ENCODE data around the gene PPP6R3. TPM values are rescaled to one million over a fixed set of nuclear protein-coding genes. Genes with fewer than 3 reads are reported as not detected.

The PPP6R3 gene
- total RNA-seq, 5 donors from 2014 or later (not counting 1 experiment from before 2014, with no cell fraction given): 106 to 147 (median 118) TPM

GRCh38 chr11:68651208-68651984 is 190.8 kb downstream of the PPP6R3 start:
- no peak overlapping the region for H3K27ac Mint-ChIP-seq
- peaks cover 15 to 29% of the 10 kb centered on the region in 2 donors for H3K27me3 Mint-ChIP-seq

GRCh38 chr11:68651985-68652682 is 191.6 kb downstream of the PPP6R3 start:
- ChIA-PET POLR2A (no interaction called here), CTCF (no interaction called here)
- Mint-ChIP-seq H3K9me3 (peaks cover 5 to 12% (median 7%) of the 10 kb centered on the region in 3 donors), H3K27ac (no peak overlapping the region), H3K27me3 (peaks cover 13 to 34% of the 10 kb centered on the region in 2 donors), H3K36me3 (no peaks in the 10 kb centered on the region), H3K4me3 (no peak overlapping the region), H3K4me1 (no peaks in the 10 kb centered on the region)
- H3K27me3 ChIP-seq (replicated peaks in 1 of 2; ENCODE audit: control insufficient read depth in 2 of 2, extremely low read depth in 1 of 2, insufficient read depth in 2 of 2, low read length in 1 of 2): peaks cover 2 to 69% of the 10 kb centered on the region in 2 experiments
- no peaks in the 10 kb centered on the region for H3K36me3 ChIP-seq (ENCODE audit: control insufficient read depth in 2 of 2, extremely low read depth in 1 of 2, insufficient read depth in 1 of 2, low read length in 1 of 2)
- H3K9me3 ChIP-seq: peaks cover under 1% of the 10 kb centered on the region
- H3K4me3 ChIP-seq (ENCODE audit: control insufficient read depth in 1 of 2, extremely low read depth in 1 of 2, low read length in 1 of 2): no peak overlapping the region
- WGBS (ENCODE audit: insufficient coverage): 58% methylated on average over 14 of the region's 16 CpGs
- H3K27ac ChIP-seq (ENCODE audit: low read length): no peak overlapping the region
- DNase-seq (no peak), ATAC-seq (replicated peaks in 1 of 4) (no peak)
- no peaks in the 10 kb centered on the region for H3K4me1 ChIP-seq (ENCODE audit: control insufficient read depth in 1 of 2, extremely low read depth in 1 of 2, insufficient read depth in 2 of 2, low read length in 2 of 2)

More at GRCh38 chr11:68651208-68651984, 190.8 kb downstream of the PPP6R3 start:
- Histone ChIP-seq H3K27ac (ENCODE audit: low read length) (no peak overlapping the region), H3K4me3 (ENCODE audit: control insufficient read depth in 1 of 2, extremely low read depth in 1 of 2, low read length in 1 of 2) (no peak overlapping the region), H3K4me1 (ENCODE audit: control insufficient read depth in 1 of 2, extremely low read depth in 1 of 2, insufficient read depth in 2 of 2, low read length in 2 of 2) (no peaks in the 10 kb centered on the region), H3K36me3 (ENCODE audit: control insufficient read depth in 2 of 2, extremely low read depth in 1 of 2, insufficient read depth in 1 of 2, low read length in 1 of 2) (no peaks in the 10 kb centered on the region), H3K9me3 (peaks cover 3% of the 10 kb centered on the region), H3K27me3 (replicated peaks in 1 of 2; ENCODE audit: control insufficient read depth in 2 of 2, extremely low read depth in 1 of 2, insufficient read depth in 2 of 2, low read length in 1 of 2) (peaks cover 3 to 64% of the 10 kb centered on the region in 2 experiments)
- POLR2A ChIA-PET: no interaction called here
- no peak overlapping the region for H3K4me3 Mint-ChIP-seq
- CTCF ChIA-PET: no interaction called here
- 73% methylated on average over 19 of the region's 22 CpGs for WGBS (ENCODE audit: insufficient coverage)
- no peaks in the 10 kb centered on the region for H3K36me3 Mint-ChIP-seq
- ATAC-seq (replicated peaks in 1 of 4) (no peak), DNase-seq (no peak)
- peaks cover 6 to 19% (median 10%) of the 10 kb centered on the region in 3 donors for H3K9me3 Mint-ChIP-seq
- no peaks in the 10 kb centered on the region for H3K4me1 Mint-ChIP-seq

GRCh38 chr11:68652683-68653156 is 192.2 kb downstream of the PPP6R3 start:
- DNase-seq (no peak), ATAC-seq (replicated peaks in 1 of 4) (no peak)
- Histone ChIP-seq H3K4me3 (ENCODE audit: control insufficient read depth in 1 of 2, extremely low read depth in 1 of 2, low read length in 1 of 2) (no peak overlapping the region), H3K4me1 (ENCODE audit: control insufficient read depth in 1 of 2, extremely low read depth in 1 of 2, insufficient read depth in 2 of 2, low read length in 2 of 2) (no peaks in the 10 kb centered on the region), H3K9me3 (no peaks in the 10 kb centered on the region), H3K36me3 (ENCODE audit: control insufficient read depth in 2 of 2, extremely low read depth in 1 of 2, insufficient read depth in 1 of 2, low read length in 1 of 2) (no peaks in the 10 kb centered on the region), H3K27me3 (replicated peaks in 1 of 2; ENCODE audit: control insufficient read depth in 2 of 2, extremely low read depth in 1 of 2, insufficient read depth in 2 of 2, low read length in 1 of 2) (peaks cover 0 to 70% of the 10 kb centered on the region in 2 experiments), H3K27ac (ENCODE audit: low read length) (no peak overlapping the region)
- CTCF ChIA-PET: no interaction called here
- Mint-ChIP-seq H3K27ac (no peak overlapping the region), H3K4me1 (no peaks in the 10 kb centered on the region), H3K27me3 (peaks cover 9 to 33% of the 10 kb centered on the region in 2 donors), H3K4me3 (no peak overlapping the region), H3K36me3 (no peaks in the 10 kb centered on the region), H3K9me3 (peaks cover 0 to 8% (median 3%) of the 10 kb centered on the region in 3 donors)
- 69% methylated on average over 11 of the region's 12 CpGs for WGBS (ENCODE audit: insufficient coverage)
- POLR2A ChIA-PET: no interaction called here

GRCh38 chr11:68653486-68654430 is 193.2 kb downstream of the PPP6R3 start:
- no peak for DNase-seq

GRCh38 chr11:68654978-68655377 is 194.4 kb downstream of the PPP6R3 start:
- Mint-ChIP-seq H3K4me3 (no peak overlapping the region), H3K4me1 (no peaks in the 10 kb centered on the region), H3K36me3 (no peaks in the 10 kb centered on the region), H3K9me3 (peaks cover 0 to 8% (median 3%) of the 10 kb centered on the region in 3 donors), H3K27ac (no peak overlapping the region), H3K27me3 (peaks cover 5 to 38% of the 10 kb centered on the region in 2 donors)
- DNase-seq: no peak
- Histone ChIP-seq H3K4me3 (ENCODE audit: control insufficient read depth in 1 of 2, extremely low read depth in 1 of 2, low read length in 1 of 2) (no peak overlapping the region), H3K27me3 (replicated peaks in 1 of 2; ENCODE audit: control insufficient read depth in 2 of 2, extremely low read depth in 1 of 2, insufficient read depth in 2 of 2, low read length in 1 of 2) (peaks cover 0 to 65% of the 10 kb centered on the region in 2 experiments), H3K36me3 (ENCODE audit: control insufficient read depth in 2 of 2, extremely low read depth in 1 of 2, insufficient read depth in 1 of 2, low read length in 1 of 2) (no peaks in the 10 kb centered on the region), H3K4me1 (ENCODE audit: control insufficient read depth in 1 of 2, extremely low read depth in 1 of 2, insufficient read depth in 2 of 2, low read length in 2 of 2) (no peaks in the 10 kb centered on the region), H3K27ac (ENCODE audit: low read length) (no peak overlapping the region), H3K9me3 (no peaks in the 10 kb centered on the region)
- WGBS (ENCODE audit: insufficient coverage): no CpG with 5 or more reads among the region's 8 CpGs
- ChIA-PET CTCF (no interaction called here), POLR2A (no interaction called here)
- no peak for ATAC-seq (replicated peaks in 1 of 4)

More at GRCh38 chr11:68653486-68654430, 193.2 kb downstream of the PPP6R3 start:
- Mint-ChIP-seq H3K4me1 (no peaks in the 10 kb centered on the region), H3K36me3 (no peaks in the 10 kb centered on the region), H3K27ac (no peak overlapping the region), H3K4me3 (no peak overlapping the region), H3K27me3 (peaks cover 9 to 38% of the 10 kb centered on the region in 2 donors), H3K9me3 (peaks cover 0 to 8% (median 3%) of the 10 kb centered on the region in 3 donors)
- CTCF ChIA-PET: no interaction called here
- ATAC-seq (replicated peaks in 1 of 4): no peak
- Histone ChIP-seq H3K36me3 (ENCODE audit: control insufficient read depth in 2 of 2, extremely low read depth in 1 of 2, insufficient read depth in 1 of 2, low read length in 1 of 2) (no peaks in the 10 kb centered on the region), H3K4me1 (ENCODE audit: control insufficient read depth in 1 of 2, extremely low read depth in 1 of 2, insufficient read depth in 2 of 2, low read length in 2 of 2) (no peaks in the 10 kb centered on the region), H3K27me3 (replicated peaks in 1 of 2; ENCODE audit: control insufficient read depth in 2 of 2, extremely low read depth in 1 of 2, insufficient read depth in 2 of 2, low read length in 1 of 2) (peaks cover 0 to 69% of the 10 kb centered on the region in 2 experiments), H3K27ac (ENCODE audit: low read length) (no peak overlapping the region), H3K9me3 (no peaks in the 10 kb centered on the region), H3K4me3 (ENCODE audit: control insufficient read depth in 1 of 2, extremely low read depth in 1 of 2, low read length in 1 of 2) (no peak overlapping the region)
- 75% methylated on average over 16 of the region's 24 CpGs for WGBS (ENCODE audit: insufficient coverage)
- POLR2A ChIA-PET: no interaction called here

GRCh38 chr11:68655406-68655805 is 194.9 kb downstream of the PPP6R3 start:
- no peaks in the 10 kb centered on the region for H3K4me1 ChIP-seq (ENCODE audit: control insufficient read depth in 1 of 2, extremely low read depth in 1 of 2, insufficient read depth in 2 of 2, low read length in 2 of 2)
- CTCF ChIA-PET: no interaction called here
- H3K27ac ChIP-seq (ENCODE audit: low read length): no peak overlapping the region
- POLR2A ChIA-PET: no interaction called here
- H3K27me3 ChIP-seq (replicated peaks in 1 of 2; ENCODE audit: control insufficient read depth in 2 of 2, extremely low read depth in 1 of 2, insufficient read depth in 2 of 2, low read length in 1 of 2): peaks cover 0 to 65% of the 10 kb centered on the region in 2 experiments
- ATAC-seq (replicated peaks in 1 of 4): no peak
- H3K36me3 Mint-ChIP-seq: no peaks in the 10 kb centered on the region
- H3K27me3 Mint-ChIP-seq: peaks cover 5 to 34% of the 10 kb centered on the region in 2 donors
- WGBS (ENCODE audit: insufficient coverage): 69% methylated on average over 5 of the region's 7 CpGs
- no peaks in the 10 kb centered on the region for H3K4me1 Mint-ChIP-seq
- H3K9me3 ChIP-seq: no peaks in the 10 kb centered on the region
- peaks cover 0 to 8% (median 3%) of the 10 kb centered on the region in 3 donors for H3K9me3 Mint-ChIP-seq
- no peak overlapping the region for H3K4me3 Mint-ChIP-seq
- no peak for DNase-seq
- no peak overlapping the region for H3K4me3 ChIP-seq (ENCODE audit: control insufficient read depth in 1 of 2, extremely low read depth in 1 of 2, low read length in 1 of 2)
- H3K27ac Mint-ChIP-seq: no peak overlapping the region
- H3K36me3 ChIP-seq (ENCODE audit: control insufficient read depth in 2 of 2, extremely low read depth in 1 of 2, insufficient read depth in 1 of 2, low read length in 1 of 2): no peaks in the 10 kb centered on the region
